Panc1 (cell line): ENCODE measurements around the gene ABTB2. TPM values are rescaled to one million over a fixed set of nuclear protein-coding genes. Genes with fewer than 3 reads are reported as not detected.

Experiments
- ATAC-seq: fragments of 200-7000 bp; cut with Tn5 transposase; 2 replicates; pipeline ENCODE4 v1.9.1; 2020; ENCODE audit warnings: mild to moderate bottlenecking, moderate library complexity
- BruUV-seq: library from RNA; stranded (reverse); fragments of 400-500 nt; replicated peaks from 2 replicates; lab custom pipeline; 2021; lab: Mats Ljungman, UMichigan
- CTCF ChIA-PET: fragments of 300-600 bp; sonication (Branson Sonifier 250); formaldehyde crosslinking; loops from one replicate; lab custom pipeline; 2022; ENCODE audit warnings: antibody characterized with exemption; lab: Charles Lee
- POLR2A ChIA-PET: fragments of 300-600 bp; sonication (Branson Sonifier 250); formaldehyde crosslinking; loops from one replicate; lab custom pipeline; 2022; ENCODE audit warnings: antibody characterized with exemption; lab: Charles Lee
- DNase-seq: peaks from one replicate; pipeline ENCODE4 v3.0.0-alpha.2; 2010; ENCODE audit warnings: low read depth, low spot score
- H3K27ac ChIP-seq: 2 replicates; pipeline ENCODE4 v1.5.1; 2011; ENCODE audit warnings: mild to moderate bottlenecking, low read length, inconsistent platforms
- H3K27me3 ChIP-seq: fragments of 200-500 bp; sonication (Bioruptor generic); 2 replicates; pipeline ENCODE4 v1.6.0; 2014; ENCODE audit warnings: low read length, inconsistent platforms; ENCODE audit not compliant: control insufficient read depth, insufficient read depth
- H3K36me3 ChIP-seq: fragments of 200-500 bp; sonication (Bioruptor generic); 2 replicates; pipeline ENCODE4 v1.5.1; 2014; ENCODE audit warnings: inconsistent platforms, mild to moderate bottlenecking, low read length, moderate library complexity; ENCODE audit not compliant: control insufficient read depth, insufficient read depth
- H3K4me1 ChIP-seq: 2 replicates; pipeline ENCODE4 v1.5.1; 2011; ENCODE audit warnings: inconsistent platforms, mild to moderate bottlenecking, low read length, moderate library complexity; ENCODE audit not compliant: control insufficient read depth, insufficient read depth
- H3K4me3 ChIP-seq, 2 experiments: 2 replicates each; pipeline ENCODE4 v1.5.1; 2011 to 2012; ENCODE audit warnings: low read depth in 2 of 2, low read length in 2 of 2, mild to moderate bottlenecking in 2 of 2, inconsistent platforms in 1 of 2, moderate library complexity in 1 of 2
- H3K9me3 ChIP-seq: fragments of 200-500 bp; sonication (Bioruptor generic); 2 replicates; pipeline ENCODE4 v1.5.1; 2014; ENCODE audit warnings: low read depth, mild to moderate bottlenecking, inconsistent platforms, low read length, moderate library complexity; ENCODE audit not compliant: control insufficient read depth, insufficient read depth
- CTCF ChIP-seq: fragments of 450-650 bp; IDR thresholded peaks from 2 replicates; pipeline ENCODE4 v1.5.1; 2017; ENCODE audit warnings: mild to moderate bottlenecking
- POLR2AphosphoS5 ChIP-seq: IDR thresholded peaks from 2 replicates; pipeline ENCODE4 v1.6.1; 2012; ENCODE audit warnings: mild to moderate bottlenecking, low read depth, low read length, moderate library complexity
- SIN3A ChIP-seq: IDR thresholded peaks from 2 replicates; pipeline ENCODE4 v1.6.1; 2012; ENCODE audit warnings: low read depth, mild to moderate bottlenecking, low read length, moderate library complexity, borderline replicate concordance; ENCODE audit not compliant: insufficient read depth
- TCF7L2 ChIP-seq: IDR thresholded peaks from 2 replicates; pipeline ENCODE4 v1.6.1; 2011; ENCODE audit warnings: mild to moderate bottlenecking, low read depth, low read length, inconsistent platforms
- in situ Hi-C: cut with HindIII; loops from 2 replicates; pipeline ENCODE4 v1.10.0; 2016; ENCODE audit warnings: low sequenced_read_pairs, low pct_unique_long_range_greater_than_20kb
- intact Hi-C: fragments of 100-400 bp; cut with micrococcal nuclease; formaldehyde crosslinking; loops from one replicate; pipeline ENCODE4 v1.10.0; 2022; ENCODE audit not compliant: unreplicated experiment
- total RNA-seq: library from RNA; stranded (reverse); gene quantifications from one replicate; pipeline ENCODE4 v1.2.1, GENCODE V29; 2021; ENCODE audit not compliant: unreplicated experiment
- TF ChIP-seq, protein P1 (sequence below), 2 experiments: IDR thresholded peaks; 2 replicates each; pipeline ENCODE4 v1.6.1; 2011 to 2012; ENCODE audit warnings: low read depth in 2 of 2, control low read depth in 1 of 2, low read length in 1 of 2, mild to moderate bottlenecking in 1 of 2, moderate library complexity in 1 of 2; ENCODE audit not compliant: insufficient read depth in 1 of 2

ABTB2 gene
- total RNA-seq, 1 experiment from 2014 or later, result 22.7 TPM

DNA sequence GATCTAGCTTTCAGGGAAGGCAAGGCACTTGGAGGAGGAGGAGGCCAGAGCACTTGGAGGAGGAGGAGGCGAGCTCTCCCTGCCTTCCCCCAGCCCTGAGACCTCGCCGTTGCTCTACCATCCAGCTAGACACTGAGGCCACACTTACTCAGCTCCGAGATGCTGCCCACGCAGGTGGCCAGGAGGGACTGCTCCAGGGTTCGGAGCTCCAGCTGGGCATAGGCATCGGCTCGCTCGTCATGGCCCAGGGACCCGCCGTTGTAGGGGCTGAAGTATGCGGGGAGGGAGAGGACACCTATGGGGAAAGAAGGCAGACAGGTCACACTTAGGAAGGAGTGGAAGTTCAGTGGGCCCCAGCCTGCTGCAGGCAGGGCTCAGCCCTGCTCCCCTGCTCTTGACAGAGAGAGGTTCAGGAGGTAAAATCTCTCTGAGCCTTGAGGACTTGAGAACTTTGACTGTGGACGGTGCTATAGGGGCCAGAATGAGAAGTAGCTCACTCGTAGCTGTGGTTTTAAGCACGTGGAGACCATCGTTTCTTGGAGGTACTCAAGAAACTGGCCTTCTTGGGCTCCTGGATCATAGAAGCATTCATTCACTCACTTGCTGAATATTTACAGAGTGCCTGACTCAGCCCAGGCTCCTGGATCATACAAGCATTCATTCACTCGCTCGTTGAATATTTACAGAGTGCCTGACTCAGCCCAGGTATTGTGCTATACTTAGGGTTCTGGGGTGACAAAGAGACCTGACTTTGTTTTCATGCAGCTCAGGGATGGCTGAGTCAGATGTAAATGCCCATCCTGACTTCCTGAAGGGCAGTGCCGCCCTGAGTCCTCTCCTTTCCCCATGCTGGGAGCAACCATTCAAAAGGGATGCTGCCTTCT lies 153.2 kb downstream of the ABTB2 start:
- peak overlapping the region; percentile 12 for H3K27ac ChIP-seq
- in situ Hi-C loops (no loop called here), intact Hi-C loops (no loop called here)
- DNase-seq, result peak; percentile 93
- no TSS peak for BruUV-seq
- H3K27me3 ChIP-seq, result no peaks in the 10 kb centered on the region
- H3K4me1 ChIP-seq, result peaks cover 57% of the 10 kb centered on the region
- ChIA-PET POLR2A (no interaction called here), CTCF (no interaction called here)
- no peak overlapping the region for H3K4me3 ChIP-seq
- no peaks in the 10 kb centered on the region for H3K36me3 ChIP-seq
- no peaks in the 10 kb centered on the region for H3K9me3 ChIP-seq
- 0 out of 2 replicates have a peak, but pooled peaks have one; percentile 21 for TF ChIP-seq SIN3A
- TF ChIP-seq POLR2AphosphoS5, result peak; percentile 46; the same call in 1 of the 2 replicates
- TF ChIP-seq, protein P1, sequence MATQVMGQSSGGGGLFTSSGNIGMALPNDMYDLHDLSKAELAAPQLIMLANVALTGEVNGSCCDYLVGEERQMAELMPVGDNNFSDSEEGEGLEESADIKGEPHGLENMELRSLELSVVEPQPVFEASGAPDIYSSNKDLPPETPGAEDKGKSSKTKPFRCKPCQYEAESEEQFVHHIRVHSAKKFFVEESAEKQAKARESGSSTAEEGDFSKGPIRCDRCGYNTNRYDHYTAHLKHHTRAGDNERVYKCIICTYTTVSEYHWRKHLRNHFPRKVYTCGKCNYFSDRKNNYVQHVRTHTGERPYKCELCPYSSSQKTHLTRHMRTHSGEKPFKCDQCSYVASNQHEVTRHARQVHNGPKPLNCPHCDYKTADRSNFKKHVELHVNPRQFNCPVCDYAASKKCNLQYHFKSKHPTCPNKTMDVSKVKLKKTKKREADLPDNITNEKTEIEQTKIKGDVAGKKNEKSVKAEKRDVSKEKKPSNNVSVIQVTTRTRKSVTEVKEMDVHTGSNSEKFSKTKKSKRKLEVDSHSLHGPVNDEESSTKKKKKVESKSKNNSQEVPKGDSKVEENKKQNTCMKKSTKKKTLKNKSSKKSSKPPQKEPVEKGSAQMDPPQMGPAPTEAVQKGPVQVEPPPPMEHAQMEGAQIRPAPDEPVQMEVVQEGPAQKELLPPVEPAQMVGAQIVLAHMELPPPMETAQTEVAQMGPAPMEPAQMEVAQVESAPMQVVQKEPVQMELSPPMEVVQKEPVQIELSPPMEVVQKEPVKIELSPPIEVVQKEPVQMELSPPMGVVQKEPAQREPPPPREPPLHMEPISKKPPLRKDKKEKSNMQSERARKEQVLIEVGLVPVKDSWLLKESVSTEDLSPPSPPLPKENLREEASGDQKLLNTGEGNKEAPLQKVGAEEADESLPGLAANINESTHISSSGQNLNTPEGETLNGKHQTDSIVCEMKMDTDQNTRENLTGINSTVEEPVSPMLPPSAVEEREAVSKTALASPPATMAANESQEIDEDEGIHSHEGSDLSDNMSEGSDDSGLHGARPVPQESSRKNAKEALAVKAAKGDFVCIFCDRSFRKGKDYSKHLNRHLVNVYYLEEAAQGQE (IDR thresholded peaks at IDR 0.05; ENCODE audit: insufficient read depth in 1 of 2, low read depth in 2 of 2, low read length in 1 of 2), result no peak
- ATAC-seq, result peak; percentile 90

- intact Hi-C loops (no loop called here), in situ Hi-C loops (no loop called here)
- ChIA-PET POLR2A (no interaction called here), CTCF (no interaction called here)
- no peak for DNase-seq
- Histone ChIP-seq H3K4me3 (no peak overlapping the region), H3K9me3 (no peaks in the 10 kb centered on the region), H3K4me1 (peaks cover 50% of the 10 kb centered on the region), H3K36me3 (no peaks in the 10 kb centered on the region), H3K27ac (peak overlapping the region; percentile 46), H3K27me3 (no peaks in the 10 kb centered on the region)
- ATAC-seq, result no peak
- no TSS peak for BruUV-seq
- TF ChIP-seq POLR2AphosphoS5 (no peak), SIN3A (no peak), TCF7L2 (no peak), CTCF (no peak)
- TF ChIP-seq, protein P1 (IDR thresholded peaks at IDR 0.05; ENCODE audit: insufficient read depth in 1 of 2, low read depth in 2 of 2, low read length in 1 of 2), result no peak
Observed at GRCh38 chr11:34203377-34203871, 154.4 kb downstream of the ABTB2 start.
